ENCODE results near the gene RPS6KB2. TPM values are rescaled to one million over a fixed set of nuclear protein-coding genes. Genes with fewer than 3 reads are reported as not detected.
A peak's percentile ranks its signal among the peaks of the same experiment; 100 is the strongest.

The RPS6KB2 gene
- polyA plus RNA-seq, 1 donor (not counting 4 experiments of a cell fraction or from before 2014, with no cell fraction given), result 61.4 TPM

DNA sequence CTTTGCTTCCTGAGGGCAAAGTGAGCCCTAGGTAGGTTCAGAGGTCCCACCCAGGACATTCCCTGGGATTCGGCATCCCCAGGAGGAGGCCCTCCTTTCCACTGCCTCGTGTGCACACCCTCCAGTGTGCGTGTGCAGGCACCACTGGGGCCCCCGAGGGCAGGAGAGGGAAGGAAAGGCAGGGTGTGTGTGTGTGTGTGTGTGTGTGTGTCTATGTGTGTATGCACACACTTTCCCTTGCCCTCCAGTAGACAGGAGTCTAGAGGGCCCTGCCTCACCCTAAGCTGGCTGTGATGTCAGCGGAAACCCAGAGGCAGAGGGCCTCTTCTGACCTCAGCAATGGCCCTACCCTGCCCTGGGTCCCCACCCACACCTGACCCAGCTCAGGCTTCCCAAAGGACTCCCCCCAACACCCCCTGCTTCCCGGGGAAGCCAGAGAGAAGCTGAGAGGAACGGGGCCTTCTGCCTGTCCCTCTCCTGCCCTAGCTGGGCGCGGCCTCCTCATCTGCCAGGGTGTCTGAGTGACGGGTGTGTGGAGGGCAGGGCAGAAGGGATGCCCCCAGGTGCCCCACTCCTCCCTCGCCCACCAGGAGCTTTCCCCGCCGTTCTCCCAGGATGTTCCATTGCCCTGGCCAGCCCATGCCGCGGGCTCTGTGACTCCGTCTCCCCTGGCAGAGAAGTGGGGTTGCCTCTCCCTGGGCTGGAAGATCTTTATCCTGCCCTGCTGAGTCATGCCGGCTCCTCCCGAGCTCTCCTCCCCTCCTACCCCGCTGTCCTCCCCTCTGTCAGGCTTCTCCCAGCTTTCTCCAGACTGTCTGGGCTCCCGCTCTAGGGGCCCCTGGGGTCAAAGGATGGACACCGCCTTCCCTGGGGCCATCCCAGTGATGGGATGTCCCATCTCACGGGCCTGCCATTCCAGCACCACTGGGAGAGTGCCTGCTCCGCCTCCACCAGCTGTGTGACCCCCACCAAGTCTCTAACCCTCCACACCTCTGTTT is 48.9 kb upstream of the RPS6KB2 start:
- FAIRE-seq, result no peak
- no peak for DNase-seq (ENCODE audit: low read depth, low spot score)
- H3K27ac ChIP-seq (ENCODE audit: control insufficient read depth, insufficient read depth, low read length), result peak overlapping the region; percentile 51
- H3K36me3 ChIP-seq (ENCODE audit: control insufficient read depth in 2 of 2, extremely low read depth in 1 of 2, insufficient read depth in 2 of 2, low read length in 2 of 2), result no peaks in the 10 kb centered on the region
- H3K27me3 ChIP-seq (ENCODE audit: control insufficient read depth, extremely low read depth, insufficient read depth, low read length), result no peaks in the 10 kb centered on the region
- H3K4me1 ChIP-seq (ENCODE audit: control insufficient read depth, extremely low read depth, insufficient read depth, low read length), result peaks cover 39% of the 10 kb centered on the region
- peak overlapping the region; percentile 80 for H2AFZ ChIP-seq (ENCODE audit: control insufficient read depth, low read length)
- H3K4me3 ChIP-seq (ENCODE audit: control insufficient read depth in 2 of 3, extremely low read depth in 1 of 3, insufficient read depth in 2 of 3, low read depth in 1 of 3, low read length in 3 of 3), result no peak overlapping the region
- H3K9me3 ChIP-seq (ENCODE audit: control insufficient read depth, low read depth, low read length), result no peaks in the 10 kb centered on the region
- H3K4me2 ChIP-seq (ENCODE audit: control insufficient read depth, extremely low read depth, insufficient read depth, low read depth, low read length), result peak overlapping the region; percentile 51
- TF ChIP-seq, protein P1, sequence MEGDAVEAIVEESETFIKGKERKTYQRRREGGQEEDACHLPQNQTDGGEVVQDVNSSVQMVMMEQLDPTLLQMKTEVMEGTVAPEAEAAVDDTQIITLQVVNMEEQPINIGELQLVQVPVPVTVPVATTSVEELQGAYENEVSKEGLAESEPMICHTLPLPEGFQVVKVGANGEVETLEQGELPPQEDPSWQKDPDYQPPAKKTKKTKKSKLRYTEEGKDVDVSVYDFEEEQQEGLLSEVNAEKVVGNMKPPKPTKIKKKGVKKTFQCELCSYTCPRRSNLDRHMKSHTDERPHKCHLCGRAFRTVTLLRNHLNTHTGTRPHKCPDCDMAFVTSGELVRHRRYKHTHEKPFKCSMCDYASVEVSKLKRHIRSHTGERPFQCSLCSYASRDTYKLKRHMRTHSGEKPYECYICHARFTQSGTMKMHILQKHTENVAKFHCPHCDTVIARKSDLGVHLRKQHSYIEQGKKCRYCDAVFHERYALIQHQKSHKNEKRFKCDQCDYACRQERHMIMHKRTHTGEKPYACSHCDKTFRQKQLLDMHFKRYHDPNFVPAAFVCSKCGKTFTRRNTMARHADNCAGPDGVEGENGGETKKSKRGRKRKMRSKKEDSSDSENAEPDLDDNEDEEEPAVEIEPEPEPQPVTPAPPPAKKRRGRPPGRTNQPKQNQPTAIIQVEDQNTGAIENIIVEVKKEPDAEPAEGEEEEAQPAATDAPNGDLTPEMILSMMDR (optimal IDR thresholded peaks at IDR 0.05 in 1 of 3, IDR thresholded peaks at IDR 0.05 in 1 of 3, conservative IDR thresholded peaks at IDR 0.05 in 1 of 3; ENCODE audit: extremely low read depth in 1 of 3, insufficient read depth in 2 of 3, low read length in 3 of 3), result no peak
- TF ChIP-seq EZH2 (IDR thresholded peaks at IDR 0.05; ENCODE audit: low read length), result no peak
- dilution Hi-C loops (cut with MboI; ENCODE audit: extremely low pct_ligation_motif_present, low sequenced_read_pairs), result no loop called here
- peak overlapping the region; percentile 8 for H3K9ac ChIP-seq (ENCODE audit: control insufficient read depth, extremely low read depth, insufficient read depth, low read length)
- no peaks in the 10 kb centered on the region for H3K9me1 ChIP-seq (ENCODE audit: control insufficient read depth, extremely low read depth, insufficient read depth, low read length)
- H4K20me1 ChIP-seq (ENCODE audit: control insufficient read depth, extremely low read depth, insufficient read depth, low read length), result no peaks in the 10 kb centered on the region
- no peaks in the 10 kb centered on the region for H3K79me2 ChIP-seq (ENCODE audit: control insufficient read depth, insufficient read depth, low read length)

DNA sequence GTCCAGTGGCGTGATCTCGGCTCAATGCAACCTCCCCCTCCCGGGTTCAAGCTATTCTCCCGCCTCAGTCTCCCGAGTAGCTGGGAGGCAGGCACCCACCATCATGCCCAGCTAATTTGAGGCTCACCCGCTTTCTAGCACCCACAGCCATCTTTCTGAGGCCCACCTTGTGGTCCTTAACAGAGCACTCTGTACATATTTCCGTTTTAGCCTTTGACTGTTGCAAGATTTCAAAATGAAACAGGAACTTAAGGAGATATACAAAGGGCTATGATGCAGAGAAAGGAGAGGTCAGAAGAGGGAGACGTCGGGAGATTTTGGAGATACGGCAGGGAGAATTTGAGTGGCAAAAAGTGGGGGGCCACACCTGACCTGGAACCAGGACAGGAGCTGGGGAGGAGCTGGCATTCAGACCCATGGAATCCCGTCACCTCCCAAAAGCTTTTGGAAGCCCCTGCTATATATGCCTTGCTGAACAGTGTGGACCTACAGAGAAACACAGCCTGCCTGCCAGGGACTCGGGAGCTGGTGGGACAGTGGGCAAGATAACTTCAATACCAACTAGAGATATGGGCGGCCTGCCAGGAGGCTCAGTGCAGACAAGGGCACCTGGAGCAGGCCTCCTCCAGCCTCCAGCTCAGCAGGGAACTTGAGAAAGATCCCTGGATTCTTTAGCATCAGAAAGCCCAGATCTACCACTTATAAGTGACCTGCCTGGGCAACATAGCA is 46.9 kb upstream of the RPS6KB2 start:
- no peak overlapping the region for H3K4me2 ChIP-seq (ENCODE audit: control insufficient read depth, extremely low read depth, insufficient read depth, low read depth, low read length)
- no peak overlapping the region for H3K27ac ChIP-seq (ENCODE audit: control insufficient read depth, insufficient read depth, low read length)
- no peaks in the 10 kb centered on the region for H3K9me1 ChIP-seq (ENCODE audit: control insufficient read depth, extremely low read depth, insufficient read depth, low read length)
- H3K27me3 ChIP-seq (ENCODE audit: control insufficient read depth, extremely low read depth, insufficient read depth, low read length), result no peaks in the 10 kb centered on the region
- no peaks in the 10 kb centered on the region for H4K20me1 ChIP-seq (ENCODE audit: control insufficient read depth, extremely low read depth, insufficient read depth, low read length)
- H3K9ac ChIP-seq (ENCODE audit: control insufficient read depth, extremely low read depth, insufficient read depth, low read length), result no peak overlapping the region
- H3K9me3 ChIP-seq (ENCODE audit: control insufficient read depth, low read depth, low read length), result no peaks in the 10 kb centered on the region
- DNase-seq (ENCODE audit: low read depth, low spot score), result no peak
- dilution Hi-C loops (cut with MboI; ENCODE audit: extremely low pct_ligation_motif_present, low sequenced_read_pairs), result no loop called here
- no peaks in the 10 kb centered on the region for H3K79me2 ChIP-seq (ENCODE audit: control insufficient read depth, insufficient read depth, low read length)
- H3K4me3 ChIP-seq (ENCODE audit: control insufficient read depth in 2 of 3, extremely low read depth in 1 of 3, insufficient read depth in 2 of 3, low read depth in 1 of 3, low read length in 3 of 3), result no peak overlapping the region
- no peaks in the 10 kb centered on the region for H3K36me3 ChIP-seq (ENCODE audit: control insufficient read depth in 2 of 2, extremely low read depth in 1 of 2, insufficient read depth in 2 of 2, low read length in 2 of 2)
- TF ChIP-seq EZH2 (IDR thresholded peaks at IDR 0.05; ENCODE audit: low read length), result no peak
- TF ChIP-seq, protein P1 (optimal IDR thresholded peaks at IDR 0.05 in 1 of 3, IDR thresholded peaks at IDR 0.05 in 1 of 3, conservative IDR thresholded peaks at IDR 0.05 in 1 of 3; ENCODE audit: extremely low read depth in 1 of 3, insufficient read depth in 2 of 3, low read length in 3 of 3), result no peak
- FAIRE-seq, result no peak
- peaks cover 42% of the 10 kb centered on the region for H3K4me1 ChIP-seq (ENCODE audit: control insufficient read depth, extremely low read depth, insufficient read depth, low read length)
- no peak overlapping the region for H2AFZ ChIP-seq (ENCODE audit: control insufficient read depth, low read length)

Data from keratinocyte (primary cell).